Ovary (tissue), 10 donors: ENCODE data around the gene RFC4. TPM values are rescaled to one million over a fixed set of nuclear protein-coding genes. Genes with fewer than 3 reads are reported as not detected.

Experiments used
- DNase-seq, 5 donors: peaks; one replicate each; pipeline ENCODE4 v3.0.0-alpha.2; 2019 to 2020
- H3K27ac ChIP-seq, 2 donors: fragments of 200-600 bp; one replicate each; pipeline versions ENCODE4 v1.5.1 to v1.8.0; 2019 to 2022
- H3K27me3 ChIP-seq: fragments of 200-600 bp; one replicate; pipeline ENCODE4 v1.8.0; 2022
- H3K36me3 ChIP-seq: fragments of 200-600 bp; sonication (generic); one replicate; pipeline ENCODE4 v1.5.1; 2019
- H3K4me1 ChIP-seq: one replicate; pipeline ENCODE4 v1.8.1; 2013; ENCODE audit warnings: mild to moderate bottlenecking, moderate library complexity; ENCODE audit not compliant: insufficient read depth
- H3K4me3 ChIP-seq: fragments of 200-600 bp; sonication (generic); one replicate; pipeline ENCODE4 v1.5.1; 2017
- H3K9me3 ChIP-seq, 2 donors: fragments of 200-600 bp in 1 of 2; sonication (generic) in 1 of 2; one replicate each; pipeline versions ENCODE4 v1.5.1 to v1.8.1; 2013 to 2019; ENCODE audit warnings: mild to moderate bottlenecking in 1 of 2, moderate library complexity in 1 of 2
- EP300 ChIP-seq: sonication (generic); formaldehyde crosslinking; IDR thresholded peaks from one replicate; pipeline ENCODE4 v1.6.1; 2017; ENCODE audit warnings: antibody characterized with exemption
- POLR2A ChIP-seq: fragments of 450-650 bp; IDR thresholded peaks from one replicate; pipeline ENCODE4 v1.6.1; 2017; ENCODE audit warnings: antibody characterized with exemption, mild to moderate bottlenecking, moderate library complexity
- WGBS, 3 donors: extraction: QIAGEN DNeasy Blood & Tissue Kit in 1 of 3; methylation state at CpG; one replicate each; pipeline versions ENCODE4 v1.1.5 to v1.1.7; 2013 to 2017; 5-methylcytosine and 5-hydroxymethylcytosine counted together
- intact Hi-C, 4 donors: fragments of 100-400 bp; cut with DNase I; formaldehyde crosslinking; loops; one replicate each; pipeline versions ENCODE4 v1.11.0 to v1.15.1; 2022 to 2023
- long read RNA-seq, 3 donors: library from polyadenylated mRNA in 2 of 3; unstranded in 2 of 3; transcript quantifications; one replicate each; pipeline ENCODE4 v2.0.0 and lab custom pipeline, GENCODE V29; 2021 to 2026
- polyA plus RNA-seq, 2 donors: library from polyadenylated mRNA; stranded (reverse); fragments of 200-250 nt in 1 of 2; fragments of 350-450 nt in 1 of 2; fragmentation: Illumina TruSeq in 1 of 2; extraction: RNeasy Lipid Tissue Mini Kit (QIAGEN cat#74804) in 1 of 2; gene quantifications; one replicate each; pipeline ENCODE4 v1.2.3, GENCODE V29; 2013 to 2014
- total RNA-seq, 7 donors: library from RNA; depleted of rRNA in 2 of 7; stranded (reverse); fragments of >200 nt in 2 of 7; fragmentation: NEBNext Ultra II Directional in 3 of 7; extraction: Animal tissue kit (Norgen Biotek cat#: 25700) in 3 of 7; gene quantifications; one replicate each; pipeline versions ENCODE4 v1.1.0 to v1.2.4, GENCODE V29; 2016 to 2023
- TF ChIP-seq, protein P1 (sequence below), 3 donors: fragments of 450-650 bp in 2 of 3; fragments of 200-600 bp in 1 of 3; IDR thresholded peaks; one replicate each; pipeline versions ENCODE4 v1.5.1 to v1.8.0; 2016 to 2022; ENCODE audit warnings: antibody characterized with exemption in 3 of 3, mild to moderate bottlenecking in 1 of 3
- donor health status: DM: no; HTN: no; CAD: no; lungs with moderate emphysema.
- donor health status: DM: no; HTN: no; CAD: no.
- donor health status: Bipolar disorder and iron deficiency.
- donor health status: DM: yes; HTN: yes; CAD: no.
- donor health status: DM: no; HTN: no; CAD: no.
- donor health status: DM: yes; HTN: yes; CAD: no.

Gene RFC4, protein sequence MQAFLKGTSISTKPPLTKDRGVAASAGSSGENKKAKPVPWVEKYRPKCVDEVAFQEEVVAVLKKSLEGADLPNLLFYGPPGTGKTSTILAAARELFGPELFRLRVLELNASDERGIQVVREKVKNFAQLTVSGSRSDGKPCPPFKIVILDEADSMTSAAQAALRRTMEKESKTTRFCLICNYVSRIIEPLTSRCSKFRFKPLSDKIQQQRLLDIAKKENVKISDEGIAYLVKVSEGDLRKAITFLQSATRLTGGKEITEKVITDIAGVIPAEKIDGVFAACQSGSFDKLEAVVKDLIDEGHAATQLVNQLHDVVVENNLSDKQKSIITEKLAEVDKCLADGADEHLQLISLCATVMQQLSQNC
- total RNA-seq (10 to 100 TPM; 11.9 to 17.8 (median 13.8) TPM), polyA plus RNA-seq (10 to 100 TPM; 12.3 to 18.6 TPM)
- long read RNA-seq, donor 1, transcript RFC4-202 (11 exons, 1,448 nt), result major isoform, 13 of 33 reads
- long read RNA-seq, donor 1, transcript RFC4-201 (11 exons, 1,384 nt), result major isoform, 13 of 33 reads
- long read RNA-seq, donor 1, partial matches to known transcripts, result 2 of 33 reads
- long read RNA-seq, donor 1, other reads (novel, unspliced or antisense), result 4 of 33 reads
- long read RNA-seq, donor 2, transcript RFC4-201 (11 exons, 1,384 nt), result minor isoform, 12 of 58 reads
- long read RNA-seq, donor 2, transcript RFC4-202 (11 exons, 1,448 nt), result major isoform, 14 of 58 reads
- long read RNA-seq, donor 2, partial matches to known transcripts, result 31 of 58 reads
- long read RNA-seq, donor 2, other reads (novel, unspliced or antisense), result 0 of 58 reads
- long read RNA-seq, donor 3, transcript RFC4-201 (11 exons, 1,384 nt), result minor isoform, 5 of 17 reads
- long read RNA-seq, donor 3, transcript RFC4-202 (11 exons, 1,448 nt), result major isoform, 6 of 17 reads
- long read RNA-seq, donor 3, partial matches to known transcripts, result 0 of 17 reads
- long read RNA-seq, donor 3, other reads (novel, unspliced or antisense), result 6 of 17 reads

- Histone ChIP-seq H3K36me3 (no peaks in the 10 kb centered on the region), H3K4me1 (peaks cover 5% of the 10 kb centered on the region), H3K4me3 (peak within 1 kb of the TSS; percentile 50), H3K9me3 (no peaks in the 10 kb centered on the region), H3K27ac (peak within 1 kb of the TSS; percentile 77 to 83), H3K27me3 (no peaks in the 10 kb centered on the region)
- WGBS, 3 donors, result 0 to 1% (median 1%) methylated on average over 70 of the region's 70 CpGs
- DNase-seq, result peak; percentile 76 to 89 (median 84)
- TF ChIP-seq EP300, result no peak
- peak; percentile 34 for TF ChIP-seq POLR2A
- TF ChIP-seq, protein P1, sequence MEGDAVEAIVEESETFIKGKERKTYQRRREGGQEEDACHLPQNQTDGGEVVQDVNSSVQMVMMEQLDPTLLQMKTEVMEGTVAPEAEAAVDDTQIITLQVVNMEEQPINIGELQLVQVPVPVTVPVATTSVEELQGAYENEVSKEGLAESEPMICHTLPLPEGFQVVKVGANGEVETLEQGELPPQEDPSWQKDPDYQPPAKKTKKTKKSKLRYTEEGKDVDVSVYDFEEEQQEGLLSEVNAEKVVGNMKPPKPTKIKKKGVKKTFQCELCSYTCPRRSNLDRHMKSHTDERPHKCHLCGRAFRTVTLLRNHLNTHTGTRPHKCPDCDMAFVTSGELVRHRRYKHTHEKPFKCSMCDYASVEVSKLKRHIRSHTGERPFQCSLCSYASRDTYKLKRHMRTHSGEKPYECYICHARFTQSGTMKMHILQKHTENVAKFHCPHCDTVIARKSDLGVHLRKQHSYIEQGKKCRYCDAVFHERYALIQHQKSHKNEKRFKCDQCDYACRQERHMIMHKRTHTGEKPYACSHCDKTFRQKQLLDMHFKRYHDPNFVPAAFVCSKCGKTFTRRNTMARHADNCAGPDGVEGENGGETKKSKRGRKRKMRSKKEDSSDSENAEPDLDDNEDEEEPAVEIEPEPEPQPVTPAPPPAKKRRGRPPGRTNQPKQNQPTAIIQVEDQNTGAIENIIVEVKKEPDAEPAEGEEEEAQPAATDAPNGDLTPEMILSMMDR (IDR thresholded peaks at IDR 0.05), result peak in 1 of 3 donors; percentile 13
- intact Hi-C loops, result no loop called here
Measured at GRCh38 chr3:186806089-186807055, at the start of gene RFC4. Gene RFC4, minus strand, starts transcription at chr3:186806482. Its CDS starts 1,769 bp downstream, at chr3:186804713.

DNA sequence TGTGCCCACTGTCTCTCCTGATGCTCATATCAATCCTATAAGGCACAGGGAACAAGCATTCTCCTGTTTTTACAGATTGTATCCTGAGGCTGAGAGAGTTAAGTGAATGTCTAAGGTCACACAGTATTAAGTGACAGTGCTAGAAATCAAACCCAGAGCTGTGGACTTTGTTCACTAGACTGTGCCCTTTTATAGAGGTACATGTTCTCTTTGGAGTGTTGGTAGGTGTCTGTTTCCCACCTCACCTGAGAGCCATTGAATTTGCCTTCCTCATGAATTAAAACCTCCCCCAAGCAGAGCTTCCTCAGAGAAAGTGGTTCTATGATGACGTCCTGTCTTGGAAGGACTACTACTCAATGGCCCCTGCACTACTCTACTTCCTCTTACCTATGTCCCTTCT is 48.7 kb upstream of the RFC4 start:
- DNase-seq, result no peak
- no peaks in the 10 kb centered on the region for H3K36me3 ChIP-seq
- H3K9me3 ChIP-seq, result no peaks in the 10 kb centered on the region
- no peaks in the 10 kb centered on the region for H3K27me3 ChIP-seq
- no peak overlapping the region for H3K27ac ChIP-seq
- intact Hi-C loops, result loop anchor here in 2 of 4 donors (5.0 to 10.0 kb wide), 2 partner anchors 307 to 310 kb away; no protein-coding TSS in a partner anchor
- H3K4me3 ChIP-seq, result no peak overlapping the region
- 0% methylated on average over 1 of the region's 1 CpG for WGBS, 3 donors
- no peaks in the 10 kb centered on the region for H3K4me1 ChIP-seq
- TF ChIP-seq EP300 (no peak), POLR2A (no peak)
- TF ChIP-seq, protein P1 (IDR thresholded peaks at IDR 0.05), result no peak

DNA sequence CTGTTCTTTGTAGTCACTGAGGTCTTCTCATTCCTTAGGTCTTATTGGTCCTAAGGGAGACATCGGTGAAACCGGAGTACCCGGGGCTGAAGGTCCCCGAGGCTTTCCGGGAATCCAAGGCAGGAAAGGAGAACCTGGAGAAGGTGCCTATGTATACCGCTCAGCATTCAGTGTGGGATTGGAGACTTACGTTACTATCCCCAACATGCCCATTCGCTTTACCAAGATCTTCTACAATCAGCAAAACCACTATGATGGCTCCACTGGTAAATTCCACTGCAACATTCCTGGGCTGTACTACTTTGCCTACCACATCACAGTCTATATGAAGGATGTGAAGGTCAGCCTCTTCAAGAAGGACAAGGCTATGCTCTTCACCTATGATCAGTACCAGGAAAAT is 47.9 kb upstream of the RFC4 start:
- H3K9me3 ChIP-seq, result no peaks in the 10 kb centered on the region
- 94 to 96% (median 96%) methylated on average over 8 of the region's 8 CpGs for WGBS, 3 donors
- intact Hi-C loops, result loop anchor here in 2 of 4 donors (5.0 to 10.0 kb wide), 2 partner anchors 308 to 311 kb away; no protein-coding TSS in a partner anchor

More for the DNA sequence above, 47.9 kb upstream of the RFC4 start:
- no peaks in the 10 kb centered on the region for H3K36me3 ChIP-seq
- no peak overlapping the region for H3K27ac ChIP-seq
- TF ChIP-seq EP300 (no peak), POLR2A (no peak)
- TF ChIP-seq, protein P1 (IDR thresholded peaks at IDR 0.05), result no peak
- H3K27me3 ChIP-seq, result no peaks in the 10 kb centered on the region
- H3K4me3 ChIP-seq, result no peak overlapping the region
- DNase-seq, result no peak
- no peaks in the 10 kb centered on the region for H3K4me1 ChIP-seq
